Bronchial smooth muscle cell (primary cell): ENCODE measurements around the gene ZNF346. TPM values are rescaled to one million over a fixed set of nuclear protein-coding genes. Genes with fewer than 3 reads are reported as not detected.

Experiments used
- total RNA-seq: library from RNA; depleted of rRNA; stranded (reverse); fragments of >200 nt; gene quantifications from 2 replicates; pipeline ENCODE4 v1.2.1, GENCODE V29; 2014

Gene ZNF346, protein sequence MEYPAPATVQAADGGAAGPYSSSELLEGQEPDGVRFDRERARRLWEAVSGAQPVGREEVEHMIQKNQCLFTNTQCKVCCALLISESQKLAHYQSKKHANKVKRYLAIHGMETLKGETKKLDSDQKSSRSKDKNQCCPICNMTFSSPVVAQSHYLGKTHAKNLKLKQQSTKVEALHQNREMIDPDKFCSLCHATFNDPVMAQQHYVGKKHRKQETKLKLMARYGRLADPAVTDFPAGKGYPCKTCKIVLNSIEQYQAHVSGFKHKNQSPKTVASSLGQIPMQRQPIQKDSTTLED
- 12.7 and 14.7 TPM in 2 replicates for total RNA-seq

DNA sequence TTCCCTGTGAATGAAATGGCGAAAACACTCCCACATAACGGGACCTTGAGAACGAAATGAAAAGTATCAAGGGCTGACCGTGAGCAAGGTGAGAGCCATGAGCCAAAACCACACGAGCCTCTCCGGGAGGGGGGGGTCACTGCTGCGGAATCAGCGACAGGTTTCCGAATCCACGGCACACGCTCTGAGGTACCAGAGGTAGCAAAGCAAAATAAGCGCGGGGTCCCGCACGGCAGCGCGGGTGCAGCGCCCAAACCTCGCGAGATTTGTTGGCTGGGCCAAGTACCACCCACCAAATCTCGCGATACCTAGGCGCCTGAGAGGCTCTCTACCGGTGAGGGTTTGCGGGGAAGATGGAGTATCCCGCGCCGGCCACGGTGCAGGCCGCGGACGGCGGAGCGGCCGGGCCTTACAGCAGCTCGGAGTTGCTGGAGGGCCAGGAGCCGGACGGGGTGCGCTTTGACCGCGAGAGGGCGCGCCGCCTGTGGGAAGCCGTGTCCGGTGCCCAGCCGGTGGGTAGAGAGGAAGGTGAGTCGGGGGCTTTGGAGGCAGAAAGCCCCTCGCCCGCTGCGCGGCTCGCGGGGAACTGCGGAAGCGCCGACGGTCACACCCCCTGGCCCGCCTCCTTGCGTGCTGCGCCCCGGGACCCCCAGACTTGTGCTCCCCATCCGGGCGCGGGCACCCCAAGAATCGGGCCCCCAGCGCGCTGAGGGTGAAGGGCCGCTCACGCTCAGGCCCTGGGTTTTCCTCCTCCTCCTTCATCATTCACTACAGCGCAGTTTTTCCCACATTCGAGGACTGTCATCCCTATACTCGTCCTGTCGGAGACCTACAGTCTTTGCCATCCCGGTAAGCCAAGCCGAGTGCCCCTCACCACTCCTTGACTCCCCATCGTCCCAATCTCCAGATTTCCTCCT lies at the start of gene ZNF346:
Gene ZNF346 (plus strand): TSS at position 311 of the 917 bp plus-strand sequence. CDS start 43 bp downstream, at position 354.

DNA sequence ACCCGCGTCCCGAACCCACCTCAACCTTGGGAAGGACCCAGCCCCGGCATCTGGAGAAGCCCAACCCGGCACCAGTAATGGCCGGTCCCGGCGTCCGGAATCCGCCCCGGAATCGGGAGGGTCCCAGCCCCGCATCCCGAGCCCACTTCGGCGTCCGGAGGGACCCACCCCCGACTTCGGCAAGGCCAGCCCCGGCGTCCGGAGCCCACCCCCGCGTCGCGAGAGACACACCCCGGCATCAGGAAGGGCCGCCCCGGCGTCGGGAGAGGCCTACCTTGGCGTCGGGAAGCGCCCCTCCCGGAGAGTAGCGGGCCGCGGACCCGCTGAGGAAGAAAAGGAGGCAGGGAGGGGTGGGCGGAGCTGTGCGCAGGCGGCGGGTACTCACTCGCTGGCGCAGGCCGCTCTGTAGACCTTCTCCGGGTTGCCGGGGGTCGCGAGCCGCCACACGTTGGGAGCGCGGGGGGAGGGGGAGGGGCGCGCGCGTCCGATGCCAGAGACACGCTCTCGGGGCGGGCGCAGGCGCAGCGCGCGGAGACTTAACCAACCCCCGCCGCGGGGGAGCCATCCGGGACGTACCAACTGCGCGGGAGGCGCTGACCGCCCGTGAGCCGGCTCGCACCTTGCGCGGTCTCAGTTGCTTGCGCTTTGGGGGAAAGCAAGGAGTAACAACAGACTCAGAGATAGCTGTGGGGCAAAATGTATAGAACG lies 16.1 kb upstream of the ZNF346 start, which contains the start of gene UIMC1:
Gene UIMC1 (minus strand): TSS at position 515 of the 708 bp plus-strand sequence. CDS start 24,164 bp downstream, outside the sequence.

DNA sequence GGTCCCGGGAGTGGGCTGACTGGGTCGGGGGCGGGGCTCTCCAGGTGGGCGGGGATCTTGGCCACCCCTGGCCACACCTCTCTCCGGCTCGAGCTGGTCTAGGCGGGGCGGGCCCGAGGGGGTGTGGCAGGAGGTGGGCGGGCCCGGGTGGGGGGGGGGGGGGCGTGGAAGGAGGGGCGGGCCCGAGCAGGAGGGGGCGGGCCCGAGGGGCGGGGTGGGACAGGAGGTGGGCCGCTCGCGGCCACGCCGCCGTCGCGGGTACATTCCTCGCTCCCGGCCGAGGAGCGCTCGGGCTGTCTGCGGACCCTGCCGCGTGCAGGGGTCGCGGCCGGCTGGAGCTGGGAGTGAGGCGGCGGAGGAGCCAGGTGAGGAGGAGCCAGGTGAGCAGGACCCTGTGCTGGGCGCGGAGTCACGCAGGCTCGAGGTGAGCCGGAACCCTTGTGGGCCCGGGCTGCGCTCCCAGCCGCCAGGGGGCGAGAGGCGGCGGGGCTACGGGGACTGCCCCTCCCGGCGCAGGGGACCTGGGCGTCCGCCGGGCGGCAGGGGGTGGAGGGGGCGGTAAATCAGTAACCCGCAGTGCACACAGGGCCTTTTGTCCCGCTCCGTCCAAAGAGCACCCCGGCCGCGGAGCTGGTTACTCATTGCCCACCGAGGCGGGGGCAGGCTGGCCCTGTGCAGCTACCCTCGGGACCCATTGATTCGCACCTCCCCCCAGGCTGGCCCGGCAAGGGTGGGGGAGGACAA lies 64.3 kb downstream of the ZNF346 start, which contains the start of gene FGFR4:
Gene FGFR4 (plus strand): TSS at position 262 of the 744 bp plus-strand sequence. CDS start 2,688 bp downstream, outside the sequence.

Other genes starting within 250 kb of the ZNF346 start
- gene UNC5A, start 212.1 kb upstream of the ZNF346 start, total RNA-seq: not detected in 2 replicates
- gene HK3, start 123.3 kb upstream of the ZNF346 start, total RNA-seq: 0.09 TPM in 1 of 2 replicates, not detected in the other
- 26.9 and 28.7 TPM in 2 replicates for gene UIMC1, start 15.9 kb upstream of the ZNF346 start, total RNA-seq
- gene FGFR4, start 64.2 kb downstream of the ZNF346 start, total RNA-seq: 6.1 and 36.5 TPM in 2 replicates
- 22.6 and 28.2 TPM in 2 replicates for gene NSD1, start 111.1 kb downstream of the ZNF346 start, total RNA-seq